ENCODE results near the gene C22orf15. TPM values are rescaled to one million over a fixed set of nuclear protein-coding genes. Genes with fewer than 3 reads are reported as not detected.
A peak's percentile ranks its signal among the peaks of the same experiment; 100 is the strongest.

Gene C22orf15
- total RNA-seq, 1 experiment from 2014 or later, result not detected

DNA sequence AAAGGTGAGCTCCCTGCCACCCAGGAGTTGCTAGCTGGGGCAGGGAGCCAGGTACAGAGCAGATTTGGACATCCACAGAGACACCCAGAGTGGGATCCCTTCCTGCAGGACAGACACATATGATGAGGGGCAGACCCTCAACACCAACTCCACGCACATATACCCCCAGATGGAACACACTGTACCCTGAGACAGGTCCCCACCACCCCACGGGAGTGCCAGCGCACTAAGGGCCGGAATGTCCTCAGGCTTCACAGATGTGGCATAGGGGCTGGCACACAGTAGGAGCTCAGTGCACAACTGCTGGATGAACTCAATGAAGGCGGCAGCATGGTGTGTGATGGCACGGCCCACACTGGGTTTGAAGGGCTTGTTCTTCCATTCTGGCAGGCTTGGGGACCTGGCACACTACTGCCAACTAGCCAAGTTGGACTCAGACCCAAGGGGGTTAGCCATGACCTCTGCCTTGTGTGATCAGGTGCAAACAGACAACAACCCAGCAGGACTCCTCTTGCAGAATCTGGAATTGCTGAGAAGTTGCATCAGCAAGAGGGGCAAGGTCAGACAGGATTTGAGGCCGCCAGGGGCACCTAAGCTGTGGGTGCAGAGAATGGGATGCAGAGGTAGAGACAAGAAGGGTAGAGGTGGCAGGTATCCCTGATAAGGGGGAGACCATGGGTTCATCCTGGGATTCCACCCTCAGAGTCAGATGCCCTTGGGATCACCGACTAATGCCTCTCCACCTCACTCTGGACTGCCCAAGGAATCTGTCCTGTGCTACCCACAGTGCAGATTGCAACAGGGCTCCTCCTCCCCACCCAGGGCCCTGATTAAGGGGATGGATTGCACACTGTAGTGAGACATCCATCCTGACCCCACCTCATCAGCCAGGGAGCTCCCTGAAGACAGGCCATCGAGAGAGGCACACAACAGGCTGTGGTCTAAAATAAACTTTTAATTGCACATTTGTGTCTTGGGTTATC, 2.4 kb downstream of the C22orf15 start:
- ATAC-seq (no peak), DNase-seq (ENCODE audit: low read depth, low spot score) (no peak)
- no peak overlapping the region for H3K9ac ChIP-seq (ENCODE audit: low read length)
- no peaks in the 10 kb centered on the region for H3K9me3 ChIP-seq (ENCODE audit: control insufficient read depth in 1 of 2, insufficient read depth in 1 of 2, low read depth in 1 of 2, low read length in 2 of 2)
- peaks cover 35% of the 10 kb centered on the region for H3K79me2 ChIP-seq (ENCODE audit: insufficient read depth, low read length)
- peaks cover 8 to 48% of the 10 kb centered on the region in 2 experiments; a peak in 3 of 4 replicates for H3K4me1 ChIP-seq (ENCODE audit: control insufficient read depth in 1 of 2, insufficient read depth in 2 of 2, low read length in 2 of 2)
- CTCF ChIA-PET, result no interaction called here
- H4K20me1 ChIP-seq (ENCODE audit: insufficient read depth), result no peaks in the 10 kb centered on the region
- TF ChIP-seq CBX3 (IDR thresholded peaks at IDR 0.05; ENCODE audit: low read depth) (no peak), SP1 (IDR thresholded peaks at IDR 0.05; ENCODE audit: low read depth) (no peak), EZH2phosphoT487 (IDR thresholded peaks at IDR 0.05; ENCODE audit: borderline replicate concordance) (no peak), YY1 (IDR thresholded peaks at IDR 0.05; ENCODE audit: extremely low read depth, insufficient replicate concordance, low read depth, low read length) (no peak), EZH2 (IDR thresholded peaks at IDR 0.05) (no peak), SRF (IDR thresholded peaks at IDR 0.05; ENCODE audit: low read depth) (no peak), CEBPB (IDR thresholded peaks at IDR 0.05; ENCODE audit: low read depth) (no peak), RAD21 (IDR thresholded peaks at IDR 0.05; ENCODE audit: low read depth) (no peak), POLR2AphosphoS5 (IDR thresholded peaks at IDR 0.05; ENCODE audit: low read depth, low read length) (no peak), ZFX (IDR thresholded peaks at IDR 0.05) (no peak)
- TF ChIP-seq, protein P1, sequence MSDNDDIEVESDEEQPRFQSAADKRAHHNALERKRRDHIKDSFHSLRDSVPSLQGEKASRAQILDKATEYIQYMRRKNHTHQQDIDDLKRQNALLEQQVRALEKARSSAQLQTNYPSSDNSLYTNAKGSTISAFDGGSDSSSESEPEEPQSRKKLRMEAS (IDR thresholded peaks at IDR 0.05), result no peak
- TF ChIP-seq, protein P2, sequence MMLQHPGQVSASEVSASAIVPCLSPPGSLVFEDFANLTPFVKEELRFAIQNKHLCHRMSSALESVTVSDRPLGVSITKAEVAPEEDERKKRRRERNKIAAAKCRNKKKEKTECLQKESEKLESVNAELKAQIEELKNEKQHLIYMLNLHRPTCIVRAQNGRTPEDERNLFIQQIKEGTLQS (IDR thresholded peaks at IDR 0.05), result no peak
- TF ChIP-seq, protein P3, sequence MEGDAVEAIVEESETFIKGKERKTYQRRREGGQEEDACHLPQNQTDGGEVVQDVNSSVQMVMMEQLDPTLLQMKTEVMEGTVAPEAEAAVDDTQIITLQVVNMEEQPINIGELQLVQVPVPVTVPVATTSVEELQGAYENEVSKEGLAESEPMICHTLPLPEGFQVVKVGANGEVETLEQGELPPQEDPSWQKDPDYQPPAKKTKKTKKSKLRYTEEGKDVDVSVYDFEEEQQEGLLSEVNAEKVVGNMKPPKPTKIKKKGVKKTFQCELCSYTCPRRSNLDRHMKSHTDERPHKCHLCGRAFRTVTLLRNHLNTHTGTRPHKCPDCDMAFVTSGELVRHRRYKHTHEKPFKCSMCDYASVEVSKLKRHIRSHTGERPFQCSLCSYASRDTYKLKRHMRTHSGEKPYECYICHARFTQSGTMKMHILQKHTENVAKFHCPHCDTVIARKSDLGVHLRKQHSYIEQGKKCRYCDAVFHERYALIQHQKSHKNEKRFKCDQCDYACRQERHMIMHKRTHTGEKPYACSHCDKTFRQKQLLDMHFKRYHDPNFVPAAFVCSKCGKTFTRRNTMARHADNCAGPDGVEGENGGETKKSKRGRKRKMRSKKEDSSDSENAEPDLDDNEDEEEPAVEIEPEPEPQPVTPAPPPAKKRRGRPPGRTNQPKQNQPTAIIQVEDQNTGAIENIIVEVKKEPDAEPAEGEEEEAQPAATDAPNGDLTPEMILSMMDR (IDR thresholded peaks at IDR 0.05 in 2 of 3, conservative IDR thresholded peaks at IDR 0.05 in 1 of 3; ENCODE audit: borderline replicate concordance in 1 of 3, insufficient read depth in 1 of 3, low read depth in 2 of 3, low read length in 2 of 3), result no peak
- TF ChIP-seq, protein P4, sequence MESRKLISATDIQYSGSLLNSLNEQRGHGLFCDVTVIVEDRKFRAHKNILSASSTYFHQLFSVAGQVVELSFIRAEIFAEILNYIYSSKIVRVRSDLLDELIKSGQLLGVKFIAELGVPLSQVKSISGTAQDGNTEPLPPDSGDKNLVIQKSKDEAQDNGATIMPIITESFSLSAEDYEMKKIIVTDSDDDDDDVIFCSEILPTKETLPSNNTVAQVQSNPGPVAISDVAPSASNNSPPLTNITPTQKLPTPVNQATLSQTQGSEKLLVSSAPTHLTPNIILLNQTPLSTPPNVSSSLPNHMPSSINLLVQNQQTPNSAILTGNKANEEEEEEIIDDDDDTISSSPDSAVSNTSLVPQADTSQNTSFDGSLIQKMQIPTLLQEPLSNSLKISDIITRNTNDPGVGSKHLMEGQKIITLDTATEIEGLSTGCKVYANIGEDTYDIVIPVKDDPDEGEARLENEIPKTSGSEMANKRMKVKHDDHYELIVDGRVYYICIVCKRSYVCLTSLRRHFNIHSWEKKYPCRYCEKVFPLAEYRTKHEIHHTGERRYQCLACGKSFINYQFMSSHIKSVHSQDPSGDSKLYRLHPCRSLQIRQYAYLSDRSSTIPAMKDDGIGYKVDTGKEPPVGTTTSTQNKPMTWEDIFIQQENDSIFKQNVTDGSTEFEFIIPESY (IDR thresholded peaks at IDR 0.05; ENCODE audit: extremely low read depth, insufficient replicate concordance, low read length), result no peak
- H3K27me3 ChIP-seq (ENCODE audit: insufficient read depth, low read length), result no peaks in the 10 kb centered on the region
- no TSS peak for BruUV-seq (replicated peaks)
- intact Hi-C loops (cut with micrococcal nuclease), result loop anchor here (5.0 to 10.0 kb wide), 2 partner anchors 82 to 190 kb away; no protein-coding TSS in a partner anchor
- no peak overlapping the region for H3K4me3 ChIP-seq (replicated peaks in 1 of 2; ENCODE audit: low read depth in 1 of 2, low read length in 2 of 2)
- POLR2A ChIA-PET, result no interaction called here
- H3K36me3 ChIP-seq (ENCODE audit: control insufficient read depth in 1 of 2, insufficient read depth in 2 of 2, low read length in 2 of 2), result peaks cover 9 to 20% of the 10 kb centered on the region in 2 experiments; a peak in 3 of 4 replicates
- RAD21 ChIA-PET (ENCODE audit: low non-redundant PET in 1 of 2, low total read pairs in 2 of 2, uncharacterized antibody in 2 of 2, unreplicated experiment in 2 of 2), result no interaction called here
- H3K4me2 ChIP-seq (ENCODE audit: low read length), result peak overlapping the region; percentile 17
- peak overlapping the region; percentile 20; the same call in 1 of the 2 replicates for H3K27ac ChIP-seq (ENCODE audit: low read depth, low read length)
- no peak overlapping the region for H2AFZ ChIP-seq (ENCODE audit: low read depth, low read length, poor library complexity, severe bottlenecking)
- H3K9me2 ChIP-seq (ENCODE audit: insufficient read depth), result no peaks in the 10 kb centered on the region
